Endothelial cell of umbilical vein (primary cell): Measurements from ENCODE around the gene SLC25A13. TPM values are rescaled to one million over a fixed set of nuclear protein-coding genes. Genes with fewer than 3 reads are reported as not detected.

ENCODE experiments used
- BruUV-seq: library from RNA; stranded (reverse); fragments of 400-500 nt; replicated peaks from 2 replicates; lab custom pipeline; 2021; lab: Mats Ljungman, UMichigan
- CTCF ChIA-PET: fragments of 300-600, 350-600 bp; sonication (Branson Sonifier 250); formaldehyde crosslinking; loops from one replicate; lab custom pipeline; 2021; ENCODE audit warnings: antibody characterized with exemption, inconsistent platforms; lab: Charles Lee
- POLR2A ChIA-PET: fragments of 300-600, 350-600 bp; sonication (Branson Sonifier 250); formaldehyde crosslinking; loops from one replicate; lab custom pipeline; 2021; ENCODE audit warnings: antibody characterized with exemption, inconsistent platforms; lab: Charles Lee
- DNase-seq: peaks from one replicate; pipeline ENCODE4 v3.0.0-alpha.2; 2011; ENCODE audit warnings: low read depth, low spot score
- FAIRE-seq: peaks from 2 replicates; lab custom pipeline; 2011; peaks lifted over from hg19 to GRCh38; lab: Jason Lieb, UNC
- H2AFZ ChIP-seq: 2 replicates; pipeline ENCODE4 v1.6.0; 2012; ENCODE audit warnings: low read depth, low read length, control low read depth, inconsistent platforms
- H3K27ac ChIP-seq: 2 replicates; pipeline ENCODE4 v1.5.1; 2011; ENCODE audit warnings: low read depth, mild to moderate bottlenecking, control low read depth, low read length, moderate library complexity; ENCODE audit not compliant: insufficient read depth
- H3K27me3 ChIP-seq, 2 experiments: 2 replicates each; pipeline versions ENCODE4 v1.6.0 to v1.6.1; 2011; ENCODE audit warnings: low read length in 2 of 2, mixed read lengths in 1 of 2; ENCODE audit not compliant: control insufficient read depth in 2 of 2, insufficient read depth in 2 of 2
- H3K36me3 ChIP-seq, 2 experiments: 2 replicates in 1 of 2; 3 replicates in 1 of 2; pipeline ENCODE4 v1.5.1; 2011; ENCODE audit warnings: low read length in 2 of 2, mild to moderate bottlenecking in 1 of 2, moderate library complexity in 1 of 2; ENCODE audit not compliant: control insufficient read depth in 2 of 2, insufficient read depth in 2 of 2; ENCODE audit errors: extremely low read depth in 1 of 2
- H3K4me1 ChIP-seq: 3 replicates; pipeline ENCODE4 v1.5.1; 2011; ENCODE audit warnings: mild to moderate bottlenecking, low read length; ENCODE audit not compliant: control insufficient read depth, insufficient read depth; ENCODE audit errors: extremely low read depth
- H3K4me2 ChIP-seq: 2 replicates; pipeline ENCODE4 v1.6.1; 2011; ENCODE audit warnings: low read length, control low read depth, mixed read lengths; ENCODE audit not compliant: insufficient read depth
- H3K4me3 ChIP-seq, 3 experiments: fragments of 200-600 bp in 1 of 3; sonication (generic), shearing (Covaris generic) in 1 of 3; replicated peaks in 1 of 3; 2 replicates each; pipeline ENCODE4 v1.5.1; 2011 to 2016; ENCODE audit warnings: control low read depth in 3 of 3, low read length in 3 of 3, mild to moderate bottlenecking in 2 of 3, inconsistent platforms in 1 of 3, low read depth in 1 of 3, moderate library complexity in 1 of 3; ENCODE audit not compliant: insufficient read depth in 1 of 3
- H3K79me2 ChIP-seq: 2 replicates; pipeline ENCODE4 v1.6.0; 2012; ENCODE audit warnings: low read length, inconsistent platforms; ENCODE audit not compliant: control insufficient read depth, insufficient read depth
- H3K9ac ChIP-seq: replicated peaks from 2 replicates; pipeline ENCODE3; 2011; ENCODE audit warnings: low read length, control low read depth; ENCODE audit not compliant: insufficient read depth; ENCODE audit errors: extremely low read depth
- H3K9me1 ChIP-seq: replicated peaks from 3 replicates; pipeline ENCODE4 v1.6.0; 2011; ENCODE audit warnings: mild to moderate bottlenecking, low read length; ENCODE audit not compliant: control insufficient read depth, insufficient read depth; ENCODE audit errors: extremely low read depth
- H3K9me3 ChIP-seq: replicated peaks from 2 replicates; pipeline ENCODE4 v1.5.1; 2012; ENCODE audit warnings: low read length, inconsistent platforms; ENCODE audit not compliant: control insufficient read depth, insufficient read depth
- H4K20me1 ChIP-seq: replicated peaks from 2 replicates; pipeline ENCODE3; 2011; ENCODE audit warnings: mild to moderate bottlenecking, low read length; ENCODE audit not compliant: control insufficient read depth, insufficient read depth; ENCODE audit errors: extremely low read depth
- EZH2 ChIP-seq: IDR thresholded peaks from 2 replicates; pipeline ENCODE4 v1.6.1; 2012; ENCODE audit warnings: borderline replicate concordance, low read depth, mild to moderate bottlenecking, moderate library complexity, low read length, inconsistent platforms; ENCODE audit not compliant: severe bottlenecking
- FOS ChIP-seq: IDR thresholded peaks from 2 replicates; pipeline ENCODE4 v1.6.1; 2011; ENCODE audit warnings: mild to moderate bottlenecking, low read length, moderate library complexity, borderline replicate concordance; ENCODE audit not compliant: insufficient read depth
- GATA2 ChIP-seq: IDR thresholded peaks from 2 replicates; pipeline ENCODE4 v1.7.0; 2011; ENCODE audit warnings: low read depth, mild to moderate bottlenecking, moderate library complexity, mixed read lengths, low read length; ENCODE audit not compliant: insufficient read length, insufficient read depth
- JUN ChIP-seq: IDR thresholded peaks from 2 replicates; pipeline ENCODE4 v1.6.1; 2011; ENCODE audit warnings: borderline replicate concordance, low read depth; ENCODE audit not compliant: insufficient read length, insufficient read depth
- MYC ChIP-seq: IDR thresholded peaks from one replicate; pipeline ENCODE4 v1.6.1; 2011; ENCODE audit warnings: mild to moderate bottlenecking, low read depth, low read length
- POLR2A ChIP-seq: IDR thresholded peaks from 2 replicates; pipeline ENCODE4 v1.6.1; 2012; ENCODE audit warnings: low read depth, mild to moderate bottlenecking, control low read depth, low read length
- POLR2AphosphoS5 ChIP-seq: IDR thresholded peaks from 2 replicates; pipeline ENCODE4 v1.6.1; 2012; ENCODE audit warnings: low read depth, mild to moderate bottlenecking, control low read depth, low read length, moderate library complexity; ENCODE audit not compliant: insufficient read depth
- dilution Hi-C: fragments of 300-500 bp; cut with MboI; formaldehyde crosslinking; loops from one replicate; pipeline ENCODE4 v1.15.0; 2019; ENCODE audit warnings: low sequenced_read_pairs; ENCODE audit not compliant: extremely low pct_ligation_motif_present
- intact Hi-C: fragments of 100-400 bp; cut with micrococcal nuclease; formaldehyde crosslinking; loops from one replicate; pipeline ENCODE4 v1.10.0; 2022
- polyA plus RNA-seq, 4 experiments: library from polyadenylated mRNA; depleted of rRNA in 3 of 4; stranded (reverse) in 3 of 4; unstranded in 1 of 4; fragments of >200 nt; gene quantifications; 2 replicates each; pipeline versions ENCODE4 v1.2.1 to v1.2.3, GENCODE V29; 2011 to 2012; ENCODE audit warnings: missing spikeins in 1 of 4
- total RNA-seq: library from RNA; stranded (reverse); gene quantifications from 2 replicates; pipeline ENCODE4 v1.2.3, GENCODE V29; 2021
- TF ChIP-seq, protein P1 (sequence below): IDR thresholded peaks from 2 replicates; pipeline ENCODE4 v1.6.1; 2011; ENCODE audit not compliant: insufficient read depth, insufficient read length
- TF ChIP-seq, protein P2 (sequence below), 2 donors: IDR thresholded peaks; 1 replicate in 1 of 2; 2 replicates in 1 of 2; pipeline ENCODE4 v1.5.1; 2011; ENCODE audit warnings: low read length in 2 of 2, mild to moderate bottlenecking in 2 of 2, moderate library complexity in 2 of 2, control low read depth in 1 of 2, inconsistent platforms in 1 of 2, low read depth in 1 of 2; ENCODE audit not compliant: insufficient read depth in 1 of 2; ENCODE audit errors: extremely low read depth in 1 of 2

The SLC25A13 gene
- total and polyA plus RNA-seq, 2 donors (not counting 3 experiments of a cell fraction or from before 2014, with no cell fraction given): 13.2 to 34.4 TPM

DNA sequence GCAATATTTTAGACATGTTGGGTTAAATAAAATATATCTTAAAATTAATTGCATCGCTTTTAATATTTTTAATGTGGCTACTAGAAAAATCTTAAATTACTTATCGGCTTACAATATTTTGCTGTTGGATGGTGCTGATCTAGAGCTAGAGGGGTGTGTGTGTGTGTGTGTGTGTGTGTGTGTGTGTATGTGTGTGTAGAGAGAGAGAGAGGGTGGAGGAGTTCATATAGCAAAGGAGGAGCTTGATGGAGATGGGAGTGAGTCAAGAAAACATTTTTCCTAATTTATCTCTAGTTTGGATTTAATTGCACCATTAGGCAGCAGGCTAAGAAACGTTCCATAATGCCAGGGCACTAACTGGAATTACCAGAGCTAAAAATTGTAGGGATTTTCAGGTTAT is 10.4 kb upstream of the SLC25A13 start:
- no peaks in the 10 kb centered on the region for H3K36me3 ChIP-seq
- no peak overlapping the region for H3K4me3 ChIP-seq
- H3K27ac ChIP-seq: no peak overlapping the region
- ChIA-PET CTCF (no interaction called here), POLR2A (no interaction called here)
- H4K20me1 ChIP-seq: no peaks in the 10 kb centered on the region
- no peak overlapping the region for H3K4me2 ChIP-seq
- no peak overlapping the region for H3K9ac ChIP-seq
- no peaks in the 10 kb centered on the region for H3K9me3 ChIP-seq
- no peak overlapping the region for H2AFZ ChIP-seq
- H3K9me1 ChIP-seq: no peaks in the 10 kb centered on the region
- dilution Hi-C loops: no loop called here
- peaks cover 10% of the 10 kb centered on the region for H3K4me1 ChIP-seq
- BruUV-seq: no TSS peak
- H3K79me2 ChIP-seq: no peaks in the 10 kb centered on the region
- intact Hi-C loops: no loop called here
- FAIRE-seq (no peak), DNase-seq (no peak)
- TF ChIP-seq POLR2AphosphoS5 (no peak), EZH2 (no peak), JUN (no peak), POLR2A (no peak), MYC (no peak), FOS (no peak)
- H3K27me3 ChIP-seq: peaks cover 0 to 3% of the 10 kb centered on the region in 2 experiments

DNA sequence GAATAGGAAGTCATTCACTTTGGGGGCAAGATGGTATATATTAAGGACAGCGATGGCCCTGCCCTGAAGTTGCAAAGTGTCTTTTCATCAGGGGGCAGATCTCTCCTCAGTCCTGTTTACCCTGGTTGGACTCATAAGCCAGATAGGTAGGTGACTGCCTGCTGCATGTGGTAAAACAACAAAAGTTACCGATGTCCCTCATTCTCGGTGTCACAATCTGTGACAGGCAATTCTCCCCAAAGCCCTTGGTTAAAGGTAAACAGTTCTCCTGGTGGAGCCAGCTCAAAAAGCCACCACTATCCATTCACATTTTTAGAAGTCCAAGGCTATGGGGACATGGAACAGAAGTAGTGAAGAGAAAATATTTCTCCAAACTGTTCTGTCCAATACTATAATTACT is 9.9 kb upstream of the SLC25A13 start:
- CTCF ChIA-PET: interaction anchor here (0.7 kb wide), 1 partner anchor 695 kb away, joined by 3 read pairs; no protein-coding TSS in a partner anchor
- no TSS peak for BruUV-seq

More for the DNA sequence above, 9.9 kb upstream of the SLC25A13 start:
- intact Hi-C loops: no loop called here
- Histone ChIP-seq H3K36me3 (no peaks in the 10 kb centered on the region), H3K4me1 (peaks cover 10% of the 10 kb centered on the region), H3K9me1 (no peaks in the 10 kb centered on the region), H3K9me3 (no peaks in the 10 kb centered on the region), H3K79me2 (no peaks in the 10 kb centered on the region), H2AFZ (no peak overlapping the region), H3K9ac (no peak overlapping the region), H3K4me2 (no peak overlapping the region), H4K20me1 (no peaks in the 10 kb centered on the region), H3K27me3 (peaks cover 0 to 3% of the 10 kb centered on the region in 2 experiments), H3K4me3 (no peak overlapping the region), H3K27ac (no peak overlapping the region)
- dilution Hi-C loops: no loop called here
- FAIRE-seq: no peak
- no peak for DNase-seq
- no peak for TF ChIP-seq JUN
- TF ChIP-seq, protein P1, sequence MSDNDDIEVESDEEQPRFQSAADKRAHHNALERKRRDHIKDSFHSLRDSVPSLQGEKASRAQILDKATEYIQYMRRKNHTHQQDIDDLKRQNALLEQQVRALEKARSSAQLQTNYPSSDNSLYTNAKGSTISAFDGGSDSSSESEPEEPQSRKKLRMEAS: no peak
- no peak for TF ChIP-seq EZH2
- no peak for TF ChIP-seq MYC
- TF ChIP-seq FOS: no peak
- no peak for TF ChIP-seq POLR2AphosphoS5
- no peak for TF ChIP-seq GATA2
- no peak for TF ChIP-seq POLR2A
- TF ChIP-seq, protein P2, sequence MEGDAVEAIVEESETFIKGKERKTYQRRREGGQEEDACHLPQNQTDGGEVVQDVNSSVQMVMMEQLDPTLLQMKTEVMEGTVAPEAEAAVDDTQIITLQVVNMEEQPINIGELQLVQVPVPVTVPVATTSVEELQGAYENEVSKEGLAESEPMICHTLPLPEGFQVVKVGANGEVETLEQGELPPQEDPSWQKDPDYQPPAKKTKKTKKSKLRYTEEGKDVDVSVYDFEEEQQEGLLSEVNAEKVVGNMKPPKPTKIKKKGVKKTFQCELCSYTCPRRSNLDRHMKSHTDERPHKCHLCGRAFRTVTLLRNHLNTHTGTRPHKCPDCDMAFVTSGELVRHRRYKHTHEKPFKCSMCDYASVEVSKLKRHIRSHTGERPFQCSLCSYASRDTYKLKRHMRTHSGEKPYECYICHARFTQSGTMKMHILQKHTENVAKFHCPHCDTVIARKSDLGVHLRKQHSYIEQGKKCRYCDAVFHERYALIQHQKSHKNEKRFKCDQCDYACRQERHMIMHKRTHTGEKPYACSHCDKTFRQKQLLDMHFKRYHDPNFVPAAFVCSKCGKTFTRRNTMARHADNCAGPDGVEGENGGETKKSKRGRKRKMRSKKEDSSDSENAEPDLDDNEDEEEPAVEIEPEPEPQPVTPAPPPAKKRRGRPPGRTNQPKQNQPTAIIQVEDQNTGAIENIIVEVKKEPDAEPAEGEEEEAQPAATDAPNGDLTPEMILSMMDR (IDR thresholded peaks at IDR 0.05; ENCODE audit: extremely low read depth in 1 of 2, insufficient read depth in 1 of 2, low read depth in 1 of 2, low read length in 2 of 2): no peak
- POLR2A ChIA-PET: no interaction called here
